ENCODE measurements around the gene SERPINA6.
A peak's percentile ranks its signal among the peaks of the same experiment; 100 is the strongest.
"Not testable (repeated sequence)": the region's sequence is repeated elsewhere in the genome, so short reads cannot be mapped to it uniquely, and the experiment has no call there.

SERPINA6 gene, protein sequence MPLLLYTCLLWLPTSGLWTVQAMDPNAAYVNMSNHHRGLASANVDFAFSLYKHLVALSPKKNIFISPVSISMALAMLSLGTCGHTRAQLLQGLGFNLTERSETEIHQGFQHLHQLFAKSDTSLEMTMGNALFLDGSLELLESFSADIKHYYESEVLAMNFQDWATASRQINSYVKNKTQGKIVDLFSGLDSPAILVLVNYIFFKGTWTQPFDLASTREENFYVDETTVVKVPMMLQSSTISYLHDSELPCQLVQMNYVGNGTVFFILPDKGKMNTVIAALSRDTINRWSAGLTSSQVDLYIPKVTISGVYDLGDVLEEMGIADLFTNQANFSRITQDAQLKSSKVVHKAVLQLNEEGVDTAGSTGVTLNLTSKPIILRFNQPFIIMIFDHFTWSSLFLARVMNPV

DNA sequence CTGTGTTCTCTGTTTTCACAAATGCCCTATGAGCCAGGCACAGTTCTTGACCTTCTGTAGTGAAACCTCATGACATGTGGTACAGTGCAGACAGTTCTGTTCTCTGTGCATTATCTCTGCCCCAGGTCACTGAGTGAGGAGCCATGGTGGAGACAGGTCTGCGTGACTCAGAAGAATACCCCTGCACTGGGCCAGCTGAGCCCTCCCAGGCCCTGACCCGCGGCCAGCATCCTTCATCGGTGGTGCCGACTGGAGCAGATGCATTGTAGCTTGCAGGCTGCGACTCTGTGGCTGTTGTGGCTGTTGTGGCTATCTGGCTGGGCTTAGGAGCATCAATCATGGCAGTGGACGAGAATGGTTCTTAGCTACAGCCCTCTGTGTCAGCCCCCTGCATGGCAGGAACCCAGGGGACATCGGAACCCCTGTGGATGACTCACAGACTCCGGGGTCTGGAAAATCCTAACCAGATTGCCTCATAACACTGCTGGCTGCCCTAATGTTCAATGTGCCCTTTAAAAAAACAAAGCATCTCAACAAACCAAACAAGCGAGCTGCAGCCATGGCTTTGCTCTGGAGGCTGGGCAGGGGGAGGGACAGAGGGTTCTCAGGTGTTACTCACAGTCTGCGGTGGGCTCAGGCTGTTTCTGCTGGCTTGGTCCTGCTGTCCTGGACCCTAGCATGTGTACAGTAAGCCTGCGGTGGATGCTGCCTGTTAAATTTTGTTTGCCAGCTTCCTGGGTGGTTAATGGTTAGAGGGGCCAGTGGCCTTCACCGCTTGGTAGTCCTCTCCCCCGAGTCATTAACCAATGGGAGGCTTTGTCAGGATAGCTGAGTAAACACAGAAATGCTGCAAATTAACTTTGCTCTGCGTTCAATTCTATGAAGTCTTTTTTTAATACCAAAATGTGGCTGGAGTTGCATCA lies at the start of gene SERPINA6:
TSS of gene SERPINA6 (minus strand) at position 689 of the 923 bp plus-strand sequence. CDS start 8,688 bp downstream, outside the sequence.
- Histone ChIP-seq H3K9ac (ENCODE audit: low read depth, low read length) (no peak within 1 kb of the TSS), H3K4me1 (ENCODE audit: insufficient read depth, low read length) (no peaks in the 10 kb centered on the region)
- DNase-seq = no peak

DNA sequence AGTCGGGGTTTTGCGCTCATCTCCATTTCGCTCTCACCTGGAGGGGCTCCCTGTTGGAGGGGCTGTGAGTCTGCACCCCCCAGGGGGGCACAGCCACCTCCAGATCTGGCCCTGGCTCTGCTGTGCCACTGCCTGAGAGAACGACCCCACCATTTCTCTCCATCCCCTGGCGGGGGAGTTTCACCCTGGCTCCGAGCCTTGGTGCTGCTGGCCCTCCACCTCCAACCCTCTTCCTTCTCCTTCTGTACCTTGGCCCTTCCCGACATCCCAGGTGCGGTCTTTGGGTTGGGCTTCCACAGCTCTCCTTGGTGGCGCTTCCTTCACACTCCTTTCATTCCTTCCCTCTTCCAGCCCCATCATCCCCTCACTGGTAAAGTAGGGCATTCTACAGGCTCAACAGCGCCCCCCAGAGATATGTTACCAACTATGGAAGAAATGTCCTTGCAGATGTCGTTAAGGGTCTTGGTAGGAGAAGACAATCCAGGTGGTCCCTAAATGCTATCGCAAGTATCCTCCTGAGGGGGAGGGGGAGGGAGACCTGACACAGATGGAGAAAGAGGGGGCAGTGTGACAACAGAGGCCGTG lies 49.0 kb upstream of the SERPINA6 start:
- no peaks in the 10 kb centered on the region for H3K79me2 ChIP-seq (ENCODE audit: insufficient read depth, low read length)
- no peak for TF ChIP-seq EZH2 (IDR thresholded peaks at IDR 0.05; ENCODE audit: borderline replicate concordance, low read depth, low read length, severe bottlenecking)
- TF ChIP-seq, protein P1, sequence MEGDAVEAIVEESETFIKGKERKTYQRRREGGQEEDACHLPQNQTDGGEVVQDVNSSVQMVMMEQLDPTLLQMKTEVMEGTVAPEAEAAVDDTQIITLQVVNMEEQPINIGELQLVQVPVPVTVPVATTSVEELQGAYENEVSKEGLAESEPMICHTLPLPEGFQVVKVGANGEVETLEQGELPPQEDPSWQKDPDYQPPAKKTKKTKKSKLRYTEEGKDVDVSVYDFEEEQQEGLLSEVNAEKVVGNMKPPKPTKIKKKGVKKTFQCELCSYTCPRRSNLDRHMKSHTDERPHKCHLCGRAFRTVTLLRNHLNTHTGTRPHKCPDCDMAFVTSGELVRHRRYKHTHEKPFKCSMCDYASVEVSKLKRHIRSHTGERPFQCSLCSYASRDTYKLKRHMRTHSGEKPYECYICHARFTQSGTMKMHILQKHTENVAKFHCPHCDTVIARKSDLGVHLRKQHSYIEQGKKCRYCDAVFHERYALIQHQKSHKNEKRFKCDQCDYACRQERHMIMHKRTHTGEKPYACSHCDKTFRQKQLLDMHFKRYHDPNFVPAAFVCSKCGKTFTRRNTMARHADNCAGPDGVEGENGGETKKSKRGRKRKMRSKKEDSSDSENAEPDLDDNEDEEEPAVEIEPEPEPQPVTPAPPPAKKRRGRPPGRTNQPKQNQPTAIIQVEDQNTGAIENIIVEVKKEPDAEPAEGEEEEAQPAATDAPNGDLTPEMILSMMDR (IDR thresholded peaks at IDR 0.05; ENCODE audit: borderline replicate concordance, extremely low read depth, low read length, poor library complexity, severe bottlenecking) = peak; percentile 35
- no peaks in the 10 kb centered on the region for H4K20me1 ChIP-seq (ENCODE audit: insufficient read depth, low read length)
- H3K4me1 ChIP-seq (ENCODE audit: insufficient read depth, low read length) = no peaks in the 10 kb centered on the region
- H2AFZ ChIP-seq (ENCODE audit: low read depth, low read length) = no peak overlapping the region
- H3K9ac ChIP-seq (ENCODE audit: low read depth, low read length) = no peak overlapping the region
- H3K27me3 ChIP-seq (ENCODE audit: insufficient read depth, low read length, poor library complexity) = peaks cover 8% of the 10 kb centered on the region
- no peaks in the 10 kb centered on the region for H3K9me3 ChIP-seq (ENCODE audit: insufficient read depth, low read length, severe bottlenecking)
- no peaks in the 10 kb centered on the region for H3K36me3 ChIP-seq (ENCODE audit: insufficient read depth, low read length)
- H3K4me2 ChIP-seq (ENCODE audit: insufficient read depth, low read length) = no peak overlapping the region
- DNase-seq (no peak), ATAC-seq (ENCODE audit: insufficient read depth, low read depth) (no peak)
- H3K27ac ChIP-seq (ENCODE audit: low read length) = no peak overlapping the region
- H3K4me3 ChIP-seq (ENCODE audit: low read depth in 1 of 2, low read length in 2 of 2) = no peak overlapping the region

More for the DNA sequence above, at the start of gene SERPINA6:
- no peak within 1 kb of the TSS for H3K27ac ChIP-seq (ENCODE audit: low read length)
- no peak for TF ChIP-seq EZH2 (IDR thresholded peaks at IDR 0.05; ENCODE audit: borderline replicate concordance, low read depth, low read length, severe bottlenecking)
- TF ChIP-seq, protein P1 (IDR thresholded peaks at IDR 0.05; ENCODE audit: borderline replicate concordance, extremely low read depth, low read length, poor library complexity, severe bottlenecking) = no peak
- no peaks in the 10 kb centered on the region for H3K27me3 ChIP-seq (ENCODE audit: insufficient read depth, low read length, poor library complexity)
- H2AFZ ChIP-seq (ENCODE audit: low read depth, low read length) = no peak within 1 kb of the TSS
- no peak within 1 kb of the TSS for H3K4me2 ChIP-seq (ENCODE audit: insufficient read depth, low read length)
- H3K79me2 ChIP-seq (ENCODE audit: insufficient read depth, low read length) = no peaks in the 10 kb centered on the region
- no peak for ATAC-seq (ENCODE audit: insufficient read depth, low read depth)
- no peaks in the 10 kb centered on the region for H4K20me1 ChIP-seq (ENCODE audit: insufficient read depth, low read length)
- H3K36me3 ChIP-seq (ENCODE audit: insufficient read depth, low read length) = no peaks in the 10 kb centered on the region
- no peaks in the 10 kb centered on the region for H3K9me3 ChIP-seq (ENCODE audit: insufficient read depth, low read length, severe bottlenecking)
- no peak within 1 kb of the TSS for H3K4me3 ChIP-seq (ENCODE audit: low read depth in 1 of 2, low read length in 2 of 2)

DNA sequence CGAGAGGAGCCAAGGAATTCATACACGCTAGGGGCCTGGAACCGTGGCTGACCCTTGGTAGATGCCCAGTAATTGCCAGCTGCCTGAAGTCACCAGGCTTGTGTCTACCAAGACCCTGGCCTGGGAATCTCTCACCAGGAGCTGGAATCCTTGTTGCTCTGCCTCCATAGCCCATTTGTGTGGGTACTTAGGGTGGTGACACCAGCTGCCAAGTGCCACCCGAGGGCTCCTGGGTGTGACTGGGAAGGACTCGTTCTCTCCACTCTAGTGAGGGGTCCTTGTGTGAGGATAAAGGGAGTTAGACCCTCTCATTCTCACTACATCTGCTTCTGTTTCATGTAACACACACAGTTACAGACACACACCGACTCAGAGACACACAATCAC lies 47.4 kb upstream of the SERPINA6 start:
- Histone ChIP-seq H2AFZ (ENCODE audit: low read depth, low read length) (no peak overlapping the region), H3K9ac (ENCODE audit: low read depth, low read length) (no peak overlapping the region), H3K36me3 (ENCODE audit: insufficient read depth, low read length) (no peaks in the 10 kb centered on the region), H3K27ac (ENCODE audit: low read length) (no peak overlapping the region), H3K4me1 (ENCODE audit: insufficient read depth, low read length) (no peaks in the 10 kb centered on the region), H3K27me3 (ENCODE audit: insufficient read depth, low read length, poor library complexity) (peaks cover 8% of the 10 kb centered on the region), H3K9me3 (ENCODE audit: insufficient read depth, low read length, severe bottlenecking) (no peaks in the 10 kb centered on the region), H3K4me3 (ENCODE audit: low read depth in 1 of 2, low read length in 2 of 2) (no peak overlapping the region), H4K20me1 (ENCODE audit: insufficient read depth, low read length) (no peaks in the 10 kb centered on the region), H3K79me2 (ENCODE audit: insufficient read depth, low read length) (no peaks in the 10 kb centered on the region), H3K4me2 (ENCODE audit: insufficient read depth, low read length) (no peak overlapping the region)
- no peak for DNase-seq
- TF ChIP-seq, protein P1 (IDR thresholded peaks at IDR 0.05; ENCODE audit: borderline replicate concordance, extremely low read depth, low read length, poor library complexity, severe bottlenecking) = no peak
- TF ChIP-seq EZH2 (IDR thresholded peaks at IDR 0.05; ENCODE audit: borderline replicate concordance, low read depth, low read length, severe bottlenecking) = no peak
- ATAC-seq (ENCODE audit: insufficient read depth, low read depth) = no peak

DNA sequence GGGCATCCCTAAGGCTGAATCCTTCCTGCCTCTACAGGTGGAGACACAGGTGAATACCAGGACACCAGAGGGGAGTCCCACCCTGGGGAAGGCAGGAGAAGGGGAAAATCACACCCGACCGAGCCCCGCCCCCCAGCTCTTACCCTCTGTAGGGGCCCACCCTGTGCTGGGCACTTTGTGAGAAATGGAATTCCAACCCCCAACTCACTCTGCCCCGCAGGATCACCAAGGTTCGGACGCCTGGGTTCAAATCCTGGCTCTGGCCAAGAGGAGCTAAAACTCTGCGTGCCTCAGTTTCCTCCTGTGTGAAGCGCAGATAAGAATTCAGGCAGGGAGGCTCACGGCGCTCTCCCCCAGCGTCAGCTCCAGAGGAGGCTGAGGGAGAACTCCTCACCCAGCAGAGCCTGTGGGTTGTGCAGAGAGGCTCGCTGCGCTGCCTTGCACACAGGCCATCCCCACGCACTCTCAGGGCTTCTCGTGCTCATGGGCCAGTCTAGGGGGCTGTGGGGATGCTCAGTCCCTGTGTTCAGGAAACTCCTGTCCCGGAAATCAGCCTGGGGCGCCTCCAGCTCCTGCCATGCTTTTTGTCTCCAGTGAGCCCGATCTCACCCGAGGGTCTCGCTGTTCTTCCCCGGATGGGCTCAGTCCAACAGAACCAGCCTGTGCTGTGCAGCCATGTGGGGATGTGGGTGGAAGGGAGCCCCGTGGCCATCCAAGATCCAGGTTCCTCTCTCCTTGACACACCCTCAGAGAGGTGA lies 46.8 kb upstream of the SERPINA6 start:
- not testable (repeated sequence) for H3K4me2 ChIP-seq (ENCODE audit: insufficient read depth, low read length); H4K20me1 ChIP-seq (ENCODE audit: insufficient read depth, low read length); H3K4me1 ChIP-seq (ENCODE audit: insufficient read depth, low read length); H3K27me3 ChIP-seq (ENCODE audit: insufficient read depth, low read length, poor library complexity); H3K9ac ChIP-seq (ENCODE audit: low read depth, low read length); H3K27ac ChIP-seq (ENCODE audit: low read length); H3K4me3 ChIP-seq (ENCODE audit: low read depth in 1 of 2, low read length in 2 of 2); ATAC-seq (ENCODE audit: insufficient read depth, low read depth); H2AFZ ChIP-seq (ENCODE audit: low read depth, low read length); H3K36me3 ChIP-seq (ENCODE audit: insufficient read depth, low read length); DNase-seq; H3K9me3 ChIP-seq (ENCODE audit: insufficient read depth, low read length, severe bottlenecking); H3K79me2 ChIP-seq (ENCODE audit: insufficient read depth, low read length)

Data from DND-41 (cell line).